A673 (cell line): ENCODE results near the gene FAM174C. TPM values are rescaled to one million over a fixed set of nuclear protein-coding genes. Genes with fewer than 3 reads are reported as not detected.

Experiments used
- BruUV-seq: library from RNA; stranded (reverse); fragments of 400-500 nt; replicated peaks from 2 replicates; lab custom pipeline; 2021; lab: Mats Ljungman, UMichigan
- CTCF ChIA-PET: fragments of 300-600 bp; sonication (Branson Sonifier 250); formaldehyde crosslinking; loops from one replicate; lab custom pipeline; 2022; ENCODE audit warnings: antibody characterized with exemption; lab: Charles Lee
- POLR2A ChIA-PET: fragments of 300-600 bp; sonication (Branson Sonifier 250); formaldehyde crosslinking; loops from one replicate; lab custom pipeline; 2022; ENCODE audit warnings: antibody characterized with exemption; ENCODE audit not compliant: low non-redundant PET; lab: Charles Lee
- DNase-seq: peaks from one replicate; pipeline ENCODE4 v3.0.0-alpha.2; 2015; ENCODE audit warnings: low spot score
- H3K27ac ChIP-seq: fragments of 200-600 bp; sonication (generic); 2 replicates; pipeline ENCODE4 v1.5.1; 2016; ENCODE audit warnings: mixed run types, low read depth, mild to moderate bottlenecking, mixed read lengths, antibody characterized with exemption, low read length; ENCODE audit not compliant: poor library complexity, severe bottlenecking
- H3K27me3 ChIP-seq: fragments of 200-600 bp; sonication (generic); replicated peaks from 2 replicates; pipeline ENCODE4 v1.6.1; 2017; ENCODE audit warnings: mixed run types, low read depth, mild to moderate bottlenecking, mixed read lengths, antibody characterized with exemption, low read length; ENCODE audit not compliant: insufficient read depth, poor library complexity
- H3K36me3 ChIP-seq: fragments of 200-600 bp; sonication (generic); 2 replicates; pipeline ENCODE4 v1.6.1; 2016; ENCODE audit warnings: mixed run types, mild to moderate bottlenecking, mixed read lengths, antibody characterized with exemption, low read length; ENCODE audit not compliant: insufficient read depth, poor library complexity, severe bottlenecking
- H3K4me1 ChIP-seq: fragments of 200-600 bp; sonication (generic); 2 replicates; pipeline ENCODE4 v1.6.1; 2017; ENCODE audit warnings: mixed run types, mild to moderate bottlenecking, mixed read lengths, antibody characterized with exemption, low read length; ENCODE audit not compliant: insufficient read depth, poor library complexity, severe bottlenecking
- H3K4me3 ChIP-seq: fragments of 200-600 bp; sonication (generic); 2 replicates; pipeline ENCODE4 v1.5.1; 2016; ENCODE audit warnings: low read depth, mixed run types, mild to moderate bottlenecking, mixed read lengths, low read length; ENCODE audit not compliant: poor library complexity, severe bottlenecking
- H3K9me3 ChIP-seq: fragments of 200-600 bp; sonication (generic); 2 replicates; pipeline ENCODE4 v1.6.1; 2016; ENCODE audit warnings: mixed run types, low read depth, mild to moderate bottlenecking, mixed read lengths, antibody characterized with exemption, low read length; ENCODE audit not compliant: poor library complexity, severe bottlenecking
- CTCF ChIP-seq: fragments of 300-800, 200-600 bp; sonication (generic); conservative IDR thresholded peaks from 2 replicates; pipeline ENCODE4 v1.5.1; 2017; ENCODE audit warnings: low read depth, mild to moderate bottlenecking, antibody characterized with exemption, low read length, moderate library complexity, mixed read lengths
- EZH2 ChIP-seq: fragments of 200-600 bp; sonication (generic); IDR thresholded peaks from 2 replicates; pipeline ENCODE4 v1.6.1; 2017; ENCODE audit warnings: borderline replicate concordance, low read depth, mild to moderate bottlenecking, mixed read lengths, antibody characterized with exemption, low read length; ENCODE audit not compliant: poor library complexity, severe bottlenecking
- intact Hi-C: fragments of 100-400 bp; cut with micrococcal nuclease; formaldehyde crosslinking; loops from one replicate; pipeline ENCODE4 v1.10.0; 2022; ENCODE audit not compliant: unreplicated experiment
- total RNA-seq: library from RNA; stranded (reverse); gene quantifications from 2 replicates; pipeline ENCODE4 v1.2.3, GENCODE V29; 2021

Gene FAM174C
- total RNA-seq, 1 experiment from 2014 or later = 88.6 TPM

- Histone ChIP-seq H3K27ac (peak overlapping the region; percentile 99), H3K36me3 (peaks cover 22% of the 10 kb centered on the region), H3K4me1 (peaks cover 26% of the 10 kb centered on the region), H3K4me3 (peak overlapping the region; percentile 96), H3K9me3 (no peaks in the 10 kb centered on the region), H3K27me3 (no peaks in the 10 kb centered on the region)
- intact Hi-C loops = loop anchor here (2.0 to 10.0 kb wide), 3 partner anchors 19 to 383 kb away; partner anchors contain the start of genes CNN2, RNU6-2 and TMEM259
- TF ChIP-seq CTCF (no peak), EZH2 (no peak)
- CTCF ChIA-PET = no interaction called here
- DNase-seq = no peak
- POLR2A ChIA-PET = no interaction called here
- no TSS peak for BruUV-seq
Measured at GRCh38 chr19:1247748-1248138, 27.6 kb upstream of the FAM174C start.

- TF ChIP-seq EZH2 (no peak), CTCF (peak; percentile 57)
- ChIA-PET POLR2A (interaction anchor here (1.0 kb wide), 1 partner anchor 21 kb away, joined by 4 read pairs; the partner anchor contains the start of gene CIRBP), CTCF (interaction anchor here (1.0 kb wide), 1 partner anchor 18 kb away, joined by 3 read pairs; no protein-coding TSS in a partner anchor)
- no peaks in the 10 kb centered on the region for H3K9me3 ChIP-seq
- peak within 1 kb of the TSS; percentile 96 for H3K4me3 ChIP-seq
- BruUV-seq = no TSS peak
- no peaks in the 10 kb centered on the region for H3K27me3 ChIP-seq
- H3K27ac ChIP-seq = peak within 1 kb of the TSS; percentile 99
- peak; percentile 80 for DNase-seq
- peaks cover 22% of the 10 kb centered on the region for H3K36me3 ChIP-seq
- intact Hi-C loops = loop anchor here (2.0 to 10.0 kb wide), 3 partner anchors 19 to 383 kb away; partner anchors contain the start of genes CNN2, RNU6-2 and TMEM259
- H3K4me1 ChIP-seq = peaks cover 25% of the 10 kb centered on the region
Measured at GRCh38 chr19:1248139-1248785, 27.1 kb upstream of the FAM174C start, which contains the start of gene MIDN. MIDN (plus strand) TSS chr19:1248583; CDS start chr19:1250297, 1,714 bp downstream.

- Histone ChIP-seq H3K27ac (peak overlapping the region; percentile 99), H3K4me3 (peak overlapping the region; percentile 96), H3K4me1 (peaks cover 25% of the 10 kb centered on the region), H3K9me3 (no peaks in the 10 kb centered on the region), H3K36me3 (peaks cover 25% of the 10 kb centered on the region), H3K27me3 (no peaks in the 10 kb centered on the region)
- POLR2A ChIA-PET = interaction anchor here (0.5 to 1.0 kb wide), 2 partner anchors 20 to 21 kb away, joined by 4 to 8 read pairs; partner anchors contain the start of gene CIRBP
- CTCF ChIA-PET = interaction anchor here (1.0 kb wide), 1 partner anchor 18 kb away, joined by 3 read pairs; no protein-coding TSS in a partner anchor
- TF ChIP-seq EZH2 (no peak), CTCF (peak; percentile 64)
- intact Hi-C loops = loop anchor here (2.0 to 10.0 kb wide), 3 partner anchors 18 to 384 kb away; partner anchors contain the start of genes CNN2, RNU6-2 and TMEM259
- BruUV-seq = TSS peak; percentile 39
- DNase-seq = peak; percentile 89
Measured at GRCh38 chr19:1248786-1249297, 26.5 kb upstream of the FAM174C start.
